HUES64 (cell line): ENCODE measurements around the gene ZFYVE28.

ENCODE experiments used
- H3K27ac ChIP-seq: 2 replicates; pipeline ENCODE4 v1.7.0; 2013; ENCODE audit warnings: low read depth, low read length, inconsistent platforms
- H3K27me3 ChIP-seq: 2 replicates; pipeline ENCODE4 v1.6.1; 2013; ENCODE audit warnings: mild to moderate bottlenecking, low read length; ENCODE audit not compliant: insufficient read depth
- H3K36me3 ChIP-seq: 2 replicates; pipeline ENCODE4 v1.6.1; 2013; ENCODE audit warnings: mild to moderate bottlenecking, low read length; ENCODE audit not compliant: insufficient read depth
- H3K4me1 ChIP-seq: 2 replicates; pipeline ENCODE4 v1.6.1; 2013; ENCODE audit warnings: mild to moderate bottlenecking, low read length, moderate library complexity; ENCODE audit not compliant: insufficient read depth
- H3K4me3 ChIP-seq: 2 replicates; pipeline ENCODE4 v1.5.1; 2013; ENCODE audit warnings: mild to moderate bottlenecking, low read length, moderate library complexity
- H3K9ac ChIP-seq: 2 replicates; pipeline ENCODE4 v1.6.1; 2013; ENCODE audit warnings: mild to moderate bottlenecking, low read depth, low read length
- H3K9me3 ChIP-seq: 2 replicates; pipeline ENCODE4 v1.6.1; 2013; ENCODE audit warnings: low read depth, low read length; ENCODE audit not compliant: insufficient read depth
- WGBS: fragments of 150-250, 120-280 bp; methylation state at CpG from one replicate; pipeline ENCODE4 v1.1.7; 2013; ENCODE audit warnings: missing lambda C conversion rate; 5-methylcytosine and 5-hydroxymethylcytosine counted together

The ZFYVE28 gene

GRCh38 chr4:2301806-2302205, 116.6 kb downstream of the ZFYVE28 start:
- no peaks in the 10 kb centered on the region for H3K27me3 ChIP-seq
- no peak overlapping the region for H3K4me3 ChIP-seq
- H3K4me1 ChIP-seq = no peaks in the 10 kb centered on the region
- H3K27ac ChIP-seq = no peak overlapping the region
- H3K9ac ChIP-seq = no peak overlapping the region
- no peaks in the 10 kb centered on the region for H3K36me3 ChIP-seq
- peaks cover under 1% of the 10 kb centered on the region; the same call in 1 of the 2 replicates for H3K9me3 ChIP-seq
- 87% methylated on average over 19 of the region's 19 CpGs for WGBS

GRCh38 chr4:2301225-2301642, 117.2 kb downstream of the ZFYVE28 start:
- H3K9me3 ChIP-seq = no peaks in the 10 kb centered on the region
- H3K27me3 ChIP-seq = no peaks in the 10 kb centered on the region
- no peak overlapping the region for H3K4me3 ChIP-seq
- WGBS = 84% methylated on average over 14 of the region's 14 CpGs
- H3K9ac ChIP-seq = no peak overlapping the region
- H3K4me1 ChIP-seq = no peaks in the 10 kb centered on the region
- no peaks in the 10 kb centered on the region for H3K36me3 ChIP-seq
- H3K27ac ChIP-seq = no peak overlapping the region

- H3K9ac ChIP-seq = no peak overlapping the region
- H3K4me1 ChIP-seq = no peaks in the 10 kb centered on the region
- H3K4me3 ChIP-seq = no peak overlapping the region
- no peaks in the 10 kb centered on the region for H3K9me3 ChIP-seq
- no peaks in the 10 kb centered on the region for H3K36me3 ChIP-seq
- 94% methylated on average over 37 of the region's 37 CpGs for WGBS
- H3K27ac ChIP-seq = no peak overlapping the region
- H3K27me3 ChIP-seq = no peaks in the 10 kb centered on the region
Observed at GRCh38 chr4:2300431-2301224, 117.8 kb downstream of the ZFYVE28 start.

- Histone ChIP-seq H3K4me3 (no peak overlapping the region), H3K36me3 (no peaks in the 10 kb centered on the region), H3K4me1 (no peaks in the 10 kb centered on the region), H3K27ac (no peak overlapping the region), H3K27me3 (no peaks in the 10 kb centered on the region), H3K9ac (no peak overlapping the region), H3K9me3 (no peaks in the 10 kb centered on the region)
- 91% methylated on average over 2 of the region's 2 CpGs for WGBS
Observed at GRCh38 chr4:2299794-2300193, 118.7 kb downstream of the ZFYVE28 start.

- H3K36me3 ChIP-seq = no peaks in the 10 kb centered on the region
- H3K4me3 ChIP-seq = no peak overlapping the region
- no peak overlapping the region for H3K9ac ChIP-seq
- H3K27me3 ChIP-seq = no peaks in the 10 kb centered on the region
- no peaks in the 10 kb centered on the region for H3K4me1 ChIP-seq
- H3K9me3 ChIP-seq = 0 out of 2 replicates have a peak, but pooled peaks cover 4% of the 10 kb centered on the region
- no peak overlapping the region for H3K27ac ChIP-seq
- 90% methylated on average over 23 of the region's 23 CpGs for WGBS
Observed at GRCh38 chr4:2298532-2298991, 119.9 kb downstream of the ZFYVE28 start.

GRCh38 chr4:2297606-2298531, 120.6 kb downstream of the ZFYVE28 start:
- H3K9me3 ChIP-seq = 0 out of 2 replicates have a peak, but pooled peaks cover 4% of the 10 kb centered on the region
- H3K4me1 ChIP-seq = no peaks in the 10 kb centered on the region
- H3K27ac ChIP-seq = no peak overlapping the region
- H3K4me3 ChIP-seq = no peak overlapping the region
- no peaks in the 10 kb centered on the region for H3K36me3 ChIP-seq
- 91% methylated on average over 40 of the region's 40 CpGs for WGBS
- no peaks in the 10 kb centered on the region for H3K27me3 ChIP-seq
- no peak overlapping the region for H3K9ac ChIP-seq

- Histone ChIP-seq H3K9me3 (0 out of 2 replicates have a peak, but pooled peaks cover 4% of the 10 kb centered on the region), H3K4me3 (no peak overlapping the region), H3K36me3 (no peaks in the 10 kb centered on the region), H3K4me1 (no peaks in the 10 kb centered on the region), H3K27ac (no peak overlapping the region), H3K27me3 (no peaks in the 10 kb centered on the region), H3K9ac (no peak overlapping the region)
- 84% methylated on average over 37 of the region's 37 CpGs for WGBS
Observed at GRCh38 chr4:2296631-2297601, 121.5 kb downstream of the ZFYVE28 start.

GRCh38 chr4:2295900-2296442, 122.5 kb downstream of the ZFYVE28 start:
- Histone ChIP-seq H3K9me3 (0 out of 2 replicates have a peak, but pooled peaks cover 4% of the 10 kb centered on the region), H3K27me3 (no peaks in the 10 kb centered on the region), H3K9ac (no peak overlapping the region), H3K4me3 (no peak overlapping the region), H3K36me3 (no peaks in the 10 kb centered on the region), H3K27ac (no peak overlapping the region), H3K4me1 (no peaks in the 10 kb centered on the region)
- 90% methylated on average over 14 of the region's 14 CpGs for WGBS

- 0 out of 2 replicates have a peak, but pooled peaks cover 4% of the 10 kb centered on the region for H3K9me3 ChIP-seq
- no peaks in the 10 kb centered on the region for H3K27me3 ChIP-seq
- H3K9ac ChIP-seq = no peak overlapping the region
- no peaks in the 10 kb centered on the region for H3K4me1 ChIP-seq
- no peaks in the 10 kb centered on the region for H3K36me3 ChIP-seq
- H3K27ac ChIP-seq = no peak overlapping the region
- no peak overlapping the region for H3K4me3 ChIP-seq
- WGBS = 86% methylated on average over 9 of the region's 9 CpGs
Observed at GRCh38 chr4:2295500-2295899, 122.9 kb downstream of the ZFYVE28 start.

GRCh38 chr4:2292646-2293108, 125.8 kb downstream of the ZFYVE28 start:
- Histone ChIP-seq H3K36me3 (no peaks in the 10 kb centered on the region), H3K9me3 (0 out of 2 replicates have a peak, but pooled peaks cover 4% of the 10 kb centered on the region), H3K4me1 (no peaks in the 10 kb centered on the region), H3K4me3 (no peak overlapping the region), H3K27ac (no peak overlapping the region), H3K27me3 (no peaks in the 10 kb centered on the region), H3K9ac (no peak overlapping the region)
- WGBS = 82% methylated on average over 6 of the region's 6 CpGs
